Neural progenitor cell (in vitro differentiated cells): ENCODE data around the gene COL20A1. TPM values are rescaled to one million over a fixed set of nuclear protein-coding genes. Genes with fewer than 3 reads are reported as not detected.

Experiments used
- DNase-seq: peaks from one replicate; pipeline ENCODE4 v3.0.0-alpha.2; 2016; ENCODE audit warnings: low spot score
- H2AFZ ChIP-seq: fragments of 200-600 bp; sonication (generic); replicated peaks from 2 replicates; pipeline ENCODE4 v1.6.1; 2016; ENCODE audit warnings: antibody characterized with exemption
- H3F3A ChIP-seq: fragments of 200-600 bp; sonication (generic); 2 replicates; pipeline ENCODE4 v1.6.1; 2016; ENCODE audit warnings: antibody characterized with exemption, low read depth
- H3K27ac ChIP-seq: fragments of 200-600 bp; sonication (generic); 2 replicates; pipeline ENCODE4 v1.5.1; 2016; ENCODE audit warnings: mild to moderate bottlenecking
- H3K27me3 ChIP-seq: fragments of 200-600 bp; sonication (generic); 2 replicates; pipeline ENCODE4 v1.6.1; 2016; ENCODE audit warnings: mild to moderate bottlenecking, moderate library complexity
- H3K36me3 ChIP-seq: fragments of 200-600 bp; sonication (generic); 2 replicates; pipeline ENCODE4 v1.5.1; 2016
- H3K4me1 ChIP-seq: fragments of 200-600 bp; sonication (generic); 2 replicates; pipeline ENCODE4 v1.6.1; 2016; ENCODE audit warnings: mixed run types
- H3K4me2 ChIP-seq: fragments of 200-600 bp; sonication (generic); 2 replicates; pipeline ENCODE4 v1.6.1; 2016
- H3K4me3 ChIP-seq: fragments of 200-600 bp; sonication (generic); 2 replicates; pipeline ENCODE4 v1.5.1; 2016
- H3K79me2 ChIP-seq: fragments of 200-600 bp; sonication (generic); 2 replicates; pipeline ENCODE4 v1.6.1; 2016; ENCODE audit warnings: low read depth
- H3K9ac ChIP-seq: fragments of 200-600 bp; sonication (generic); 2 replicates; pipeline ENCODE4 v1.6.1; 2016
- H3K9me3 ChIP-seq: fragments of 200-600 bp; sonication (generic); 2 replicates; pipeline ENCODE4 v1.5.1; 2016; ENCODE audit warnings: low read depth
- H4K20me1 ChIP-seq: fragments of 200-600 bp; sonication (generic); 2 replicates; pipeline ENCODE4 v1.6.1; 2016; ENCODE audit warnings: low read depth
- H3K27ac Mint-ChIP-seq: 3 replicates; pipeline ENCODE4 v1.8.0; 2021; ENCODE audit warnings: mixed read lengths
- H3K27me3 Mint-ChIP-seq: 2 replicates; pipeline ENCODE4 v1.8.0; 2022; ENCODE audit warnings: low read depth, mild to moderate bottlenecking, inconsistent platforms, moderate library complexity, mixed read lengths; ENCODE audit not compliant: insufficient read depth
- H3K36me3 Mint-ChIP-seq: 3 replicates; pipeline ENCODE4 v1.8.0; 2021; ENCODE audit warnings: mixed read lengths
- H3K4me1 Mint-ChIP-seq: 3 replicates; pipeline ENCODE4 v1.8.0; 2021; ENCODE audit warnings: mixed read lengths
- H3K4me3 Mint-ChIP-seq: 3 replicates; pipeline ENCODE4 v1.8.0; 2021; ENCODE audit warnings: mild to moderate bottlenecking, moderate library complexity, mixed read lengths
- H3K9me3 Mint-ChIP-seq: 3 replicates; pipeline ENCODE4 v1.8.0; 2020; ENCODE audit warnings: mixed read lengths
- CTCF ChIP-seq: fragments of 200-600 bp; sonication (generic); IDR thresholded peaks from 2 replicates; pipeline ENCODE4 v1.5.1; 2017; ENCODE audit warnings: antibody characterized with exemption, mild to moderate bottlenecking
- EZH2 ChIP-seq: fragments of 200-600 bp; sonication (generic); IDR thresholded peaks from 2 replicates; pipeline ENCODE4 v1.6.1; 2017; ENCODE audit warnings: antibody characterized with exemption, mild to moderate bottlenecking, moderate library complexity
- EZH2phosphoT487 ChIP-seq: fragments of 200-600 bp; sonication (generic); IDR thresholded peaks from 2 replicates; pipeline ENCODE4 v1.6.1; 2017; ENCODE audit warnings: antibody characterized with exemption
- total RNA-seq: library from RNA; depleted of rRNA; stranded (reverse); fragments of >200 nt; gene quantifications from 2 replicates; pipeline ENCODE4 v1.2.3, GENCODE V29; 2015; ENCODE audit warnings: low replicate concordance

Gene COL20A1
- total RNA-seq, 1 donor from 2014 or later: 0.37 TPM

GRCh38 chr20:63260521-63260920 lies 32.5 kb upstream of the COL20A1 start:
- peaks cover 69% of the 10 kb centered on the region for H3K4me1 Mint-ChIP-seq
- H3K9me3 ChIP-seq: no peaks in the 10 kb centered on the region
- H3K36me3 Mint-ChIP-seq: peaks cover 4% of the 10 kb centered on the region
- H3K4me2 ChIP-seq: peak overlapping the region; percentile 63
- no peak overlapping the region for H3K4me3 Mint-ChIP-seq
- H3K36me3 ChIP-seq: no peaks in the 10 kb centered on the region
- no peak overlapping the region for H3K4me3 ChIP-seq
- peaks cover 19% of the 10 kb centered on the region for H3F3A ChIP-seq
- peak overlapping the region; percentile 74 for H3K27ac Mint-ChIP-seq
- peak overlapping the region; percentile 45 for H3K27ac ChIP-seq
- no peaks in the 10 kb centered on the region for H3K9me3 Mint-ChIP-seq
- no peaks in the 10 kb centered on the region for H4K20me1 ChIP-seq
- no peak for DNase-seq
- TF ChIP-seq EZH2 (no peak), EZH2phosphoT487 (no peak), CTCF (no peak)
- peak overlapping the region; percentile 28 for H3K9ac ChIP-seq
- no peaks in the 10 kb centered on the region for H3K27me3 ChIP-seq
- H3K79me2 ChIP-seq: no peaks in the 10 kb centered on the region
- peaks cover 23% of the 10 kb centered on the region for H3K4me1 ChIP-seq
- peaks cover 13% of the 10 kb centered on the region for H3K27me3 Mint-ChIP-seq
- no peak overlapping the region for H2AFZ ChIP-seq

GRCh38 chr20:63261060-63261794 lies 31.8 kb upstream of the COL20A1 start:
- H3K36me3 Mint-ChIP-seq: peaks cover 4% of the 10 kb centered on the region
- H3F3A ChIP-seq: peaks cover 13% of the 10 kb centered on the region
- no peaks in the 10 kb centered on the region for H3K9me3 Mint-ChIP-seq
- no peaks in the 10 kb centered on the region for H3K27me3 ChIP-seq
- no peaks in the 10 kb centered on the region for H3K36me3 ChIP-seq
- peak overlapping the region; percentile 68 for H3K4me3 Mint-ChIP-seq
- H4K20me1 ChIP-seq: no peaks in the 10 kb centered on the region
- H3K4me1 ChIP-seq: peaks cover 22% of the 10 kb centered on the region
- no peaks in the 10 kb centered on the region for H3K9me3 ChIP-seq
- H2AFZ ChIP-seq: peak overlapping the region; percentile 93
- H3K9ac ChIP-seq: peak overlapping the region; percentile 28
- H3K27me3 Mint-ChIP-seq: peaks cover 13% of the 10 kb centered on the region
- peaks cover 68% of the 10 kb centered on the region for H3K4me1 Mint-ChIP-seq
- H3K27ac Mint-ChIP-seq: peak overlapping the region; percentile 98
- no peak overlapping the region for H3K4me3 ChIP-seq
- peak overlapping the region; percentile 45 for H3K27ac ChIP-seq
- H3K4me2 ChIP-seq: peak overlapping the region; percentile 63
- DNase-seq: peak; percentile 61
- TF ChIP-seq EZH2phosphoT487: no peak
- TF ChIP-seq CTCF: no peak
- no peak for TF ChIP-seq EZH2
- H3K79me2 ChIP-seq: no peaks in the 10 kb centered on the region

GRCh38 chr20:63261795-63262528 lies 31.0 kb upstream of the COL20A1 start:
- peaks cover 22% of the 10 kb centered on the region for H3K4me1 ChIP-seq
- H3F3A ChIP-seq: peaks cover 13% of the 10 kb centered on the region
- Mint-ChIP-seq H3K9me3 (no peaks in the 10 kb centered on the region), H3K4me3 (peak overlapping the region; percentile 68), H3K4me1 (peaks cover 69% of the 10 kb centered on the region), H3K36me3 (peaks cover 3% of the 10 kb centered on the region), H3K27me3 (peaks cover 12% of the 10 kb centered on the region), H3K27ac (peak overlapping the region; percentile 98)
- DNase-seq: no peak
- H3K9ac ChIP-seq: peak overlapping the region; percentile 28
- H3K27me3 ChIP-seq: no peaks in the 10 kb centered on the region
- no peak overlapping the region for H3K27ac ChIP-seq
- H3K4me3 ChIP-seq: no peak overlapping the region
- no peaks in the 10 kb centered on the region for H3K9me3 ChIP-seq
- H2AFZ ChIP-seq: peak overlapping the region; percentile 93
- peak overlapping the region; percentile 63 for H3K4me2 ChIP-seq
- H3K36me3 ChIP-seq: no peaks in the 10 kb centered on the region
- no peaks in the 10 kb centered on the region for H4K20me1 ChIP-seq
- no peaks in the 10 kb centered on the region for H3K79me2 ChIP-seq
- TF ChIP-seq CTCF (no peak), EZH2phosphoT487 (no peak), EZH2 (no peak)
